ENCODE measurements around the gene ME3. TPM values are rescaled to one million over a fixed set of nuclear protein-coding genes. Genes with fewer than 3 reads are reported as not detected.

Gene ME3
- total RNA-seq, 1 donor, result 19.9 TPM

DNA sequence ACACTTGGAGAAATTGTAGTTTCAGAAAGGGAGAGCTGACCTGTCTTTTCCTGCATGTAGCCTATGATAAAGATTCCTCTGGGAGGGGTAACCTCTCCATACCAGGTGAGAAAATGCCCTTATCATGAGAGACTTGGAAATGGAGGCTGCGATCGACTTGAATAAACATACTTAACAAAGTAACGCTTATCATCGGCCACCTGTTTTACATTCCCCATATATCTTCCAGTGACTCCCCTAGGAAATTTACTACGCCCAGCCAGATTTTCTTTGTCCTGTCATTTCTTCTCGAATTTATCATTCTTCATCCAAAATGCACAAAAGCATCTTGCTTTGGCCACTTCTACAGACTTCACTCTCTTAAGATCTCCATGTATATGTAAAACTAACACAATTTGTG, 154.2 kb downstream of the ME3 start:
- TF ChIP-seq, protein P1, sequence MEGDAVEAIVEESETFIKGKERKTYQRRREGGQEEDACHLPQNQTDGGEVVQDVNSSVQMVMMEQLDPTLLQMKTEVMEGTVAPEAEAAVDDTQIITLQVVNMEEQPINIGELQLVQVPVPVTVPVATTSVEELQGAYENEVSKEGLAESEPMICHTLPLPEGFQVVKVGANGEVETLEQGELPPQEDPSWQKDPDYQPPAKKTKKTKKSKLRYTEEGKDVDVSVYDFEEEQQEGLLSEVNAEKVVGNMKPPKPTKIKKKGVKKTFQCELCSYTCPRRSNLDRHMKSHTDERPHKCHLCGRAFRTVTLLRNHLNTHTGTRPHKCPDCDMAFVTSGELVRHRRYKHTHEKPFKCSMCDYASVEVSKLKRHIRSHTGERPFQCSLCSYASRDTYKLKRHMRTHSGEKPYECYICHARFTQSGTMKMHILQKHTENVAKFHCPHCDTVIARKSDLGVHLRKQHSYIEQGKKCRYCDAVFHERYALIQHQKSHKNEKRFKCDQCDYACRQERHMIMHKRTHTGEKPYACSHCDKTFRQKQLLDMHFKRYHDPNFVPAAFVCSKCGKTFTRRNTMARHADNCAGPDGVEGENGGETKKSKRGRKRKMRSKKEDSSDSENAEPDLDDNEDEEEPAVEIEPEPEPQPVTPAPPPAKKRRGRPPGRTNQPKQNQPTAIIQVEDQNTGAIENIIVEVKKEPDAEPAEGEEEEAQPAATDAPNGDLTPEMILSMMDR (IDR thresholded peaks at IDR 0.05; ENCODE audit: insufficient read depth, low read depth, low read length), result no peak
- H3K4me3 ChIP-seq (ENCODE audit: low read depth, low read length), result no peak overlapping the region
- DNase-seq (ENCODE audit: low read depth), result no peak

DNA sequence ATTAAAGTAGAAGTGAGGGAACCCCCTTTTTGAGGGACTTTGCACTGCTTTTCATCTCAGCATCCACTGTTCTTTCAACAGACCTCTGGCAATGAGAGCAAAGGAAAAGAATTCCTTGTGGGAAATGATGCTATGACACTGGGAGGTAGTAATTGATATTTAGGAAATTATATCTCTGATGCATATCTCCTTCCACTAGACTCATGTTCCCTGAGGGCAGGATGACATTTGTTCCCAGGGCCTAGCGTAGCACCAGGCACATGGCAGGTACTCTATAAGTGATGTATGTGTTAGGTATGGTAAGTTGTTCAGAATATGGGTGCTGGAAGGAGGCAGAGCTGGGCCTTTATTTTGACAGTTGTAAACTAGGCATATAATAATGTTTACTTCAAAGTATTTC, 154.9 kb downstream of the ME3 start:
- DNase-seq (ENCODE audit: low read depth), result no peak
- TF ChIP-seq, protein P1 (IDR thresholded peaks at IDR 0.05; ENCODE audit: insufficient read depth, low read depth, low read length), result no peak
- no peak overlapping the region for H3K4me3 ChIP-seq (ENCODE audit: low read depth, low read length)

DNA sequence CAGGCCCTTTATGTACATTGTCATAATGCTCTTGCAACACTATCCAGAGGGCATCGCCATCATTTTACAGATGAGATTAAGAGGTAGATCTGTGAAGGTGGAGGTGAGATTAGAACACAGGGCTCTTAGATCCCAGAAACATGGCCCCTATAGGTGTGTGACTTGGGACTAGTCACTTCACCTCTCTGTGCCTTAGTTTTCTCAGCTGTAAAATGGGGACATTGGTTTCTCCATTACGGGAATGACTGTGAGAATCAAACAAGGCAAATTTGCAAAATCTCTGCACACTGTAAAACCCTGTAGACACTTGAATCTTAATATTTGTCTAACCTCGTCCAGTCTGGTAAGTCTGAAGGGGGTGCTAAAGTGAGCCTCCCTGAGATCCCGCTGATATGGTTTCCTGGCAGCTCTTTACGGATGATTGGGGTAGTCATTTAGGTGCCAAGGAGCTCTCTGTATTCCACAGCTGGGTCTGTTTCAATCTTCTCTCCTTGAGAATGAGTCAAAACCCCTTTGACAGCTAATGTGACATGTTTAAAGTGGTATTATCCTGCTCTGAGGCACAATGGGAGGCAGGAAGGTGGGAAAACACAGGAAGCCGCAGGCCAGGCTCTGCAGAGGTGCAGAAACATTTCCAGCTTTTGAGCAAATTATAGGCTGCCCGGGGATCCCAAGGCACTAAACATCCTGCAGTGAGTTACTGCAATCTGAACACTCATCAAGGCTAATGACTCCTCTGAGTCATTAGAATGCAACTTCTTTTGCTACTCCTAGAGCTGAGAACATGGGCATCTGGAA, 156.9 kb downstream of the ME3 start:
- H3K4me3 ChIP-seq (ENCODE audit: low read depth, low read length), result no peak overlapping the region

DNA sequence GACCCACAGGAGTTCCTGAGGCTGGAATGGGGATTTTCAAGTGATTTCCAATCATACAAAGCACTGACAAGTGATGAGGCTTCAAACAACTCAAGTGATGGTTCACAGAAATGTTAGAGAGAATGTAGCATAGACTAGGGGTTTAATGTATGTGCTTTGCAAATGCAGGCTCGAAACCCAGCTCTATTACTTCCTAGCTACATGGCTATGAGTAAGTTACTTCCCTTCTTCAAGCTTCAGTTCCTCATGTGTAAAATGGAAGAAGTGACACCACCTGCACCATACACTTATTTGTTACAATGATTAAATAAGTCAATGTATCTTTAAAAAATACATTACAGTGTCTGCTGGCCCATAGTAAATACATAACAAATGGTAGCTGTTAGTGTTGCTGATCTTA, 158.0 kb downstream of the ME3 start:
- TF ChIP-seq, protein P1 (IDR thresholded peaks at IDR 0.05; ENCODE audit: insufficient read depth, low read depth, low read length), result no peak
- no peak for DNase-seq (ENCODE audit: low read depth)
- no peak overlapping the region for H3K4me3 ChIP-seq (ENCODE audit: low read depth, low read length)

More for the DNA sequence above, 156.9 kb downstream of the ME3 start:
- DNase-seq (ENCODE audit: low read depth), result peak; percentile 88
- TF ChIP-seq, protein P1 (IDR thresholded peaks at IDR 0.05; ENCODE audit: insufficient read depth, low read depth, low read length), result no peak

DNA sequence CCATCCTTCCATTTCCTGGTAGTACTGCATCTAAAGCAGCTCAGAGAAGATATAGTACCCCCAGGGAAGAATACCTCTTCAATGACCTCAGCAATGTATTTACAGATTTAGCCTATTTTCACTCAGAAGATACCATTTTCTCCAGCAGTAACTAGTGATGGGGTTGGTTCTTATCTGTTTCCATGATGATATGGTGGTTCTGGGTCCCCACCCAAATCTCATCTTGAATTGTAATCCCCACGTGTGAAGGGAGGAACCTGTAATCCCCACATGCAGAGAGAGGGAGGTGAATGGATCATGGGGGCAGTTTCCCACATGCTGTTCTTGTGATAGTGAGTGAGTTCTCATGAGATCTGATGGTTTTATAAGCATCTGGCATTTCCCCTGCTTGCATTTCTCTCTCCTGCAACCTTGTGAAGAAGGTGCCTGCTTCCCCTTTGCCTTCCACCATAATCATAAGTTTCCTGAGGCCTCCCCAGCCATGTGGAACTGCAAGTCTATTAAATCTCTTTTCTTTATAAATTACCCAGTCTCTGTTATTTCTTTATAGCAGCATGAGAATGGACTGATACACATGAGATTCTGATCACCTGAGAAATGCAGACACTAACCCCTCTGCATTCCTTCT, 158.6 kb downstream of the ME3 start:
- H3K4me3 ChIP-seq (ENCODE audit: low read depth, low read length), result no peak overlapping the region
- TF ChIP-seq, protein P1 (IDR thresholded peaks at IDR 0.05; ENCODE audit: insufficient read depth, low read depth, low read length), result no peak
- no peak for DNase-seq (ENCODE audit: low read depth)

DNA sequence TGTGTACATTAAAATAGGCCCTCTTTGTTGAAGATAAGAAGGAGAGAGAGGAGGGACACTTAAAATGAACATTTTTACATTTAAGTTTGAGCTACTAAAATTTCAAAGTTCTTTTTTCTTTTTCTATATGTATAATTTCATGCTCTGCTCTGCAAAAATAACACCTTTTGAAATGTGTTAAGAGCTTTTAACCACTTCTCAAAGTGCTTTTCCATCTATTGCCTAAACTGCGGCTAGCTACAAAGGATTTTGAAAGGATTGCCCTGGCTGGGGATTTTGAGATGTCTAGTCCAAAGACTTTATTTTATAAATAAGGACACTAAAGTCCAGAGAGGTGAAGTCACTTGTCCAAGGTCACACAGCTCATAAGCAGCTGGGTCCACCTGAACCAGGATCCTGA, 159.3 kb downstream of the ME3 start:
- no peak overlapping the region for H3K4me3 ChIP-seq (ENCODE audit: low read depth, low read length)
- no peak for DNase-seq (ENCODE audit: low read depth)
- TF ChIP-seq, protein P1 (IDR thresholded peaks at IDR 0.05; ENCODE audit: insufficient read depth, low read depth, low read length), result no peak
